Stimulated activated CD8-positive, alpha-beta memory T cell treated with anti-CD3 and anti-CD28 coated beads, Interleukin-4, amount 100 ng/mL, for 4 hours (primary cell): Measurements from ENCODE around the gene P2RY6.
"Not testable (repeated sequence)": the region's sequence is repeated elsewhere in the genome, so short reads cannot be mapped to it uniquely, and the experiment has no call there.

ENCODE experiments used
- DNase-seq, 2 donors: peaks; one replicate each; pipeline ENCODE4 v3.0.0-alpha.2; 2020; ENCODE audit warnings: low read depth in 2 of 2, low spot score in 1 of 2

P2RY6 gene

GRCh38 chr11:73259406-73260126 is 12.6 kb upstream of the P2RY6 start:
- no peak for DNase-seq

- DNase-seq: no peak
Observed at GRCh38 chr11:73260127-73260457, 12.0 kb upstream of the P2RY6 start.

- no peak for DNase-seq
Observed at GRCh38 chr11:73262851-73263495, 9.2 kb upstream of the P2RY6 start.

- DNase-seq: no peak
Observed at GRCh38 chr11:73263640-73264039, 8.5 kb upstream of the P2RY6 start.

- DNase-seq: no peak
Observed at GRCh38 chr11:73265278-73265810, 6.8 kb upstream of the P2RY6 start.

- DNase-seq: no peak
Observed at GRCh38 chr11:73265853-73266645, 6.1 kb upstream of the P2RY6 start.

GRCh38 chr11:73266646-73267020 is 5.5 kb upstream of the P2RY6 start:
- no peak for DNase-seq

GRCh38 chr11:73267122-73267846 is 4.9 kb upstream of the P2RY6 start:
- no peak for DNase-seq

- DNase-seq: no peak
Observed at GRCh38 chr11:73267906-73268540, 4.1 kb upstream of the P2RY6 start.

GRCh38 chr11:73268671-73269271 is 3.4 kb upstream of the P2RY6 start:
- no peak for DNase-seq

GRCh38 chr11:73269459-73270015 is 2.6 kb upstream of the P2RY6 start:
- DNase-seq: no peak

- DNase-seq: no peak
Observed at GRCh38 chr11:73270016-73270854, 1.9 kb upstream of the P2RY6 start.

- DNase-seq: no peak
Observed at GRCh38 chr11:73270855-73271477, 1.2 kb upstream of the P2RY6 start.

- DNase-seq: not testable (repeated sequence)
Observed at GRCh38 chr11:73271478-73271865, 666 bp upstream of the P2RY6 start.

- no peak for DNase-seq
Observed at GRCh38 chr11:73272680-73273038, 521 bp downstream of the P2RY6 start.

GRCh38 chr11:73273222-73273895 is 1.2 kb downstream of the P2RY6 start:
- no peak for DNase-seq

GRCh38 chr11:73274191-73274590 is 2.1 kb downstream of the P2RY6 start:
- DNase-seq: not testable (repeated sequence)

- DNase-seq: no peak
Observed at GRCh38 chr11:73274722-73275380, 2.7 kb downstream of the P2RY6 start.
